Breast epithelium (tissue), 4 donors: Measurements from ENCODE around the gene SPOCK1. TPM values are rescaled to one million over a fixed set of nuclear protein-coding genes. Genes with fewer than 3 reads are reported as not detected.

Experiments used
- DNase-seq, 2 donors: peaks; one replicate each; pipeline ENCODE4 v3.0.0-alpha.2; 2019; ENCODE audit warnings: low spot score in 2 of 2
- H3K27ac ChIP-seq, 2 donors: fragments of 200-600 bp; sonication (generic) in 1 of 2; one replicate each; pipeline ENCODE4 v1.5.1; 2016 to 2019; ENCODE audit warnings: mild to moderate bottlenecking in 1 of 2
- H3K27me3 ChIP-seq, 2 donors: fragments of 200-600 bp; sonication (generic) in 1 of 2; one replicate each; pipeline versions ENCODE4 v1.5.1 to v1.6.0; 2017 to 2019; ENCODE audit warnings: control low read depth in 1 of 2, mild to moderate bottlenecking in 1 of 2
- H3K36me3 ChIP-seq: fragments of 200-600 bp; one replicate; pipeline ENCODE4 v1.5.1; 2019
- H3K4me1 ChIP-seq, 2 donors: fragments of 200-600 bp; sonication (generic); one replicate each; pipeline ENCODE4 v1.5.1; 2016 to 2019; ENCODE audit warnings: control low read depth in 1 of 2
- H3K4me3 ChIP-seq, 3 donors: fragments of 200-600 bp; sonication (generic); 1 replicate in 2 of 3; 2 replicates in 1 of 3; pipeline ENCODE4 v1.5.1; 2016 to 2019; ENCODE audit warnings: mild to moderate bottlenecking in 3 of 3, moderate library complexity in 2 of 3
- H3K9me3 ChIP-seq, 2 donors: fragments of 200-600 bp; sonication (generic) in 1 of 2; one replicate each; pipeline ENCODE4 v1.5.1; 2016 to 2019; ENCODE audit warnings: control low read depth in 1 of 2
- CTCF ChIP-seq, 3 donors: fragments of 450-650 bp; IDR thresholded peaks; one replicate each; pipeline ENCODE4 v1.5.1; 2016 to 2017; ENCODE audit warnings: antibody characterized with exemption in 3 of 3, mild to moderate bottlenecking in 3 of 3, moderate library complexity in 3 of 3
- POLR2A ChIP-seq: fragments of 450-650 bp; IDR thresholded peaks from one replicate; pipeline ENCODE4 v1.6.1; 2016; ENCODE audit warnings: antibody characterized with exemption, mild to moderate bottlenecking, moderate library complexity
- POLR2AphosphoS5 ChIP-seq, 3 donors: sonication (generic); formaldehyde crosslinking; IDR thresholded peaks; one replicate each; pipeline ENCODE4 v1.6.1; 2017; ENCODE audit warnings: antibody characterized with exemption in 3 of 3
- intact Hi-C: fragments of 100-400 bp; cut with DNase I; formaldehyde crosslinking; loops from one replicate; pipeline ENCODE4 v1.15.1; 2023; ENCODE audit warnings: low total_unique reads
- total RNA-seq, 3 donors: library from RNA; depleted of rRNA; stranded (reverse); fragments of >200 nt; gene quantifications; one replicate each; pipeline ENCODE4 v1.1.0, GENCODE V29; 2016

SPOCK1 gene
- total RNA-seq, 3 donors from 2014 or later = 14.5 to 52.0 (median 24.3) TPM

DNA sequence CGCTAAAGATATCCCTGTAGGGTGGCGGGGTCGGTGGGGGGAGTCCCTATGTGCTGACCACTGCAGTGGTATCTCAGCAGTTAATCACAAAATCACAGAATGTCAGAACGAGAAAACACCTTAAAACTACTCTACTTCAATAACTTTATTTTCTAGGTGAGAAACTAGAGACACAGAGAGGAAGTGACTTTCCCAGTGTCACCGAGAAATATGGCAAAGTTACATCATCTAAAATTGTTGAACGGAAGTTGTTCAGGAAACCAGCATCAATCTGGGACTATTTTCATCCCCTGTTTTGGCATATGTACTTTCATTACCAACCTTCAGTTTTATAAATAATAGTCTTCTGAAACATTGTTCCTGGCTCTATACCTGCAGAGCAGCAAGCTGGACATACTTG lies 384.0 kb downstream of the SPOCK1 start:
- DNase-seq = no peak
- Histone ChIP-seq H3K4me3 (no peak overlapping the region), H3K36me3 (no peaks in the 10 kb centered on the region), H3K27me3 (no peaks in the 10 kb centered on the region), H3K9me3 (no peaks in the 10 kb centered on the region), H3K4me1 (no peaks in the 10 kb centered on the region), H3K27ac (no peak overlapping the region)
- intact Hi-C loops = no loop called here
- no peak for TF ChIP-seq POLR2A
- TF ChIP-seq POLR2AphosphoS5 (IDR thresholded peaks at IDR 0.05) = no peak
- no peak for TF ChIP-seq CTCF (IDR thresholded peaks at IDR 0.05)

- Histone ChIP-seq H3K27ac (no peak overlapping the region), H3K4me3 (no peak overlapping the region), H3K36me3 (no peaks in the 10 kb centered on the region), H3K9me3 (no peaks in the 10 kb centered on the region), H3K27me3 (no peaks in the 10 kb centered on the region), H3K4me1 (no peaks in the 10 kb centered on the region)
- intact Hi-C loops = no loop called here
- no peak for DNase-seq
- TF ChIP-seq CTCF (IDR thresholded peaks at IDR 0.05) = no peak
- TF ChIP-seq POLR2AphosphoS5 (IDR thresholded peaks at IDR 0.05) = no peak
- no peak for TF ChIP-seq POLR2A
Measured at GRCh38 chr5:137114529-137114928, 384.6 kb downstream of the SPOCK1 start.

- no peak overlapping the region for H3K4me3 ChIP-seq
- no peak overlapping the region for H3K27ac ChIP-seq
- no peaks in the 10 kb centered on the region for H3K4me1 ChIP-seq
- no peaks in the 10 kb centered on the region for H3K36me3 ChIP-seq
- TF ChIP-seq POLR2AphosphoS5 (IDR thresholded peaks at IDR 0.05) (no peak), CTCF (IDR thresholded peaks at IDR 0.05) (no peak), POLR2A (no peak)
- intact Hi-C loops = loop anchor here (2.0 kb wide), 1 partner anchor 65 kb away; no protein-coding TSS in a partner anchor
- H3K9me3 ChIP-seq = no peaks in the 10 kb centered on the region
- no peak for DNase-seq
- no peaks in the 10 kb centered on the region for H3K27me3 ChIP-seq
Measured at GRCh38 chr5:137113939-137114338, 385.2 kb downstream of the SPOCK1 start.

DNA sequence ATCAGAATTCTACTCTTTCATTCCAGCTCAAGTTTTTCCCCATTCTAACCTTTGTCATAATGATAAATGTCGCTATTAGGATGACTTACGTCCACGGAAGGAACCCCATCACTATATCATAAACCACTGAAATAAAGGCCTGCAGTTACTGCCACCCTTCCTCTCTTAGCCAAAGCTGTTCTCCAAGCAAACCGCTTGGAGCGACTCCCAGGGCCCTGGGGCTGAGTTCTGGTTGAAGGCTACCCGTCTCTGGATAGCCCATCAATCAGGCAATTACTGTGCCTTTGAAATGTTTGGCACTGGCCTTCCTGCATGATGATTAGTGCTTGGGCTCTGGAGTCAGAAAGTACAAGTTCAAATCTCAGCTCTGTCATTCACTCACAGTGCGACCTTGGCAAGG lies 386.0 kb downstream of the SPOCK1 start:
- DNase-seq = no peak
- Histone ChIP-seq H3K27me3 (no peaks in the 10 kb centered on the region), H3K4me1 (no peaks in the 10 kb centered on the region), H3K4me3 (no peak overlapping the region), H3K36me3 (no peaks in the 10 kb centered on the region), H3K9me3 (no peaks in the 10 kb centered on the region), H3K27ac (no peak overlapping the region)
- intact Hi-C loops = loop anchor here (2.0 kb wide), 1 partner anchor 66 kb away; no protein-coding TSS in a partner anchor
- no peak for TF ChIP-seq POLR2A
- no peak for TF ChIP-seq CTCF (IDR thresholded peaks at IDR 0.05)
- TF ChIP-seq POLR2AphosphoS5 (IDR thresholded peaks at IDR 0.05) = no peak

DNA sequence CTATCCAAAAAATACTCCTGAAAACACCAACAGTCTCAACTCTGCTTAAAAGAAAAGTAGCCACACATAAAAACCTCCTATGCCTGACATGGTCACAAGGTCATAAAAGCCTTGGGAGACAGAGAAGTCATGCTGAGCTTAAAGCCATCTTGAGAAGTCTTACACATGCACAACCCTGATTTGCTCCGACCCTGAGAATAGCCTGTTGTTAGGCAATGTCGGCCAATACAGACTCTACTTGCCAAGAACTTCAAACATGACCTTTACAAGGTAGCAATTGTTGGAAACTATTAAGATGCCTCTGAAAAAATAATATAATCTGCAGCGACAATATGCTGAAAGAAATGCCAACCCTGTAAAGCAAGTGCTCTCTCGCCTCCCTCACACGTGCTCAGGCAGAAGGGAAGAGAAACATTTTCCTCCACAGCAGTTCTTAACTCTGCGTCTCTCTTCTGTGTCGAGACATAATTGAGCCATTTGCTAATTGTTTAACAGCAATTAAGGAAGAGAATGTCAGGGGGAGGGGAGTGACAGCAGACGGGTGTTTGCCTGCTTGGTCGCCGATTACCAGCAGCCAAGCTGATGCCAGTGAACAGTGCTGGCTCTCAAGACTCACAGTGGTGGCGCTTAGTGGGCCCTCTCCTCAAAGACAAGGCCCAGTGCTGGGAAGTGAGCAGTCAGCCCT lies 393.6 kb downstream of the SPOCK1 start:
- H3K27ac ChIP-seq = no peak overlapping the region
- no peak for DNase-seq
- TF ChIP-seq POLR2AphosphoS5 (IDR thresholded peaks at IDR 0.05) (no peak), CTCF (IDR thresholded peaks at IDR 0.05) (no peak), POLR2A (no peak)
- intact Hi-C loops = no loop called here
- H3K9me3 ChIP-seq = no peaks in the 10 kb centered on the region
- no peaks in the 10 kb centered on the region for H3K27me3 ChIP-seq
- H3K36me3 ChIP-seq = no peaks in the 10 kb centered on the region
- no peak overlapping the region for H3K4me3 ChIP-seq
- H3K4me1 ChIP-seq = no peaks in the 10 kb centered on the region
